ENCODE results near the gene FAM120AOS. TPM values are rescaled to one million over a fixed set of nuclear protein-coding genes. Genes with fewer than 3 reads are reported as not detected.

The FAM120AOS gene
- total RNA-seq, 4 donors from 2014 or later: 22.8 to 49.5 (median 32.4) TPM

GRCh38 chr9:93493949-93494348 lies 40.6 kb upstream of the FAM120AOS start:
- H3K4me1 ChIP-seq: peaks cover 25 to 32% of the 10 kb centered on the region in 2 donors
- no peak for ATAC-seq
- TF ChIP-seq CTCF (IDR thresholded peaks at IDR 0.05 in 4 of 5, conservative IDR thresholded peaks at IDR 0.05 in 1 of 5): no peak
- TF ChIP-seq POLR2A (IDR thresholded peaks at IDR 0.05): no peak
- DNase-seq: no peak
- intact Hi-C loops (cut with DNase I; ENCODE audit: low total_unique reads) (no loop called here), in situ Hi-C loops (cut with MboI; ENCODE audit: low sequenced_read_pairs in 4 of 4) (no loop called here)
- H3K4me3 ChIP-seq: no peak overlapping the region
- peak overlapping the region in 1 of 4 donors; percentile 74 for H3K27ac ChIP-seq
- no peaks in the 10 kb centered on the region for H3K27me3 ChIP-seq
- no peaks in the 10 kb centered on the region for H3K9me3 ChIP-seq
- peaks cover 0 to 17% of the 10 kb centered on the region in 2 donors for H3K36me3 ChIP-seq

DNA sequence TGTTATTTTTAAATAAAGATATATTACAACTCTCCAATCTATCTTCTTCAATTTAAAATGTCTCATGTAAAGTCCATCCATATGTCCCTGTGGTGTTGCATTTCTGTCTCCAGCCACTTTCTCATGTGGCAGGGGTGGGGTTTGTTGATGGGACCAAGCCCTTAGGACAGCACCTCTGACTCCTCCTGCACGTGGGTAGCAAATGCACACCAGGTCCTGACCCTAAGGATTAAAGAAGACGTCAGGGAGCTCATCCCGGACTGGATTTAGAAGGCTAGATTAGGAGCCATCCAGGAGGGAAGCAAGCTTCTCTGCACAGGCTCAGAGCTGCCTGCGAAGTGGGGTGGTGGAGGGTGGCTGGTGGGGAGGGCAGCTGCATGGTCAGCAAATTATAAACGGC lies 38.9 kb upstream of the FAM120AOS start:
- Histone ChIP-seq H3K4me1 (peaks cover 29 to 33% of the 10 kb centered on the region in 2 donors), H3K27me3 (no peaks in the 10 kb centered on the region), H3K27ac (peak overlapping the region in 3 of 4 donors; percentile 53 to 74 (median 58)), H3K36me3 (peaks cover 0 to 1% of the 10 kb centered on the region in 2 donors), H3K4me3 (peak overlapping the region in 1 of 4 donors; percentile 16), H3K9me3 (no peaks in the 10 kb centered on the region)
- in situ Hi-C loops (cut with MboI; ENCODE audit: low sequenced_read_pairs in 4 of 4): no loop called here
- TF ChIP-seq POLR2A (IDR thresholded peaks at IDR 0.05) (peak in 1 of 2 donors; percentile 30), CTCF (IDR thresholded peaks at IDR 0.05 in 4 of 5, conservative IDR thresholded peaks at IDR 0.05 in 1 of 5) (no peak)
- DNase-seq: peak in 1 of 2 donors; percentile 65
- intact Hi-C loops (cut with DNase I; ENCODE audit: low total_unique reads): no loop called here
- peak; percentile 60 to 80 for ATAC-seq

GRCh38 chr9:93491593-93492232 lies 38.3 kb upstream of the FAM120AOS start:
- peak overlapping the region; percentile 44 to 74 (median 56) for H3K27ac ChIP-seq
- ATAC-seq (peak; percentile 79 to 93), DNase-seq (no peak)
- peaks cover 29 to 39% of the 10 kb centered on the region in 2 donors for H3K4me1 ChIP-seq
- intact Hi-C loops (cut with DNase I; ENCODE audit: low total_unique reads) (no loop called here), in situ Hi-C loops (cut with MboI; ENCODE audit: low sequenced_read_pairs in 4 of 4) (no loop called here)
- H3K4me3 ChIP-seq: no peak overlapping the region
- no peaks in the 10 kb centered on the region for H3K36me3 ChIP-seq
- H3K27me3 ChIP-seq: no peaks in the 10 kb centered on the region
- TF ChIP-seq CTCF (IDR thresholded peaks at IDR 0.05 in 4 of 5, conservative IDR thresholded peaks at IDR 0.05 in 1 of 5): no peak
- TF ChIP-seq POLR2A (IDR thresholded peaks at IDR 0.05): no peak
- no peaks in the 10 kb centered on the region for H3K9me3 ChIP-seq

DNA sequence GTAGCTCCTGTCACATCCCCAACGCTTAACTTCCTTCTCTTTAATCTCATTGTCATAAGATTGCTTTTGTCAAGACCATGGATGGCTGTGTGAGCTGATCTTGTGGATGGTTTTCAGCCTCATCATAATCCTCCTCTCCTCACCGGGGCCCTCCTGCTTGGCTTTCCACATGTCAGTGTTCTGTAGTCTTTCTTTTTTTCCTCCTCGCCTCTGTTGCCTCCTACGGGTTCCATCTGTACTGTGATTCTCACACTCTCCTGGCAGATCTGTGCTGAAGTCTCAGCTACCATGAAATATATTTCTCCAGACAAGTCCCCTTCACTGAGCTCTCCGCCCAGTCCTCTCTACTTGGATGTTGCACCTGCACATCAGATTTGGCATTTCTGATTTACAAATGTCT lies 34.9 kb upstream of the FAM120AOS start:
- Histone ChIP-seq H3K9me3 (no peaks in the 10 kb centered on the region), H3K4me1 (peaks cover 48 to 49% of the 10 kb centered on the region in 2 donors), H3K27me3 (no peaks in the 10 kb centered on the region), H3K27ac (no peak overlapping the region), H3K4me3 (no peak overlapping the region), H3K36me3 (no peaks in the 10 kb centered on the region)
- ATAC-seq (no peak), DNase-seq (no peak)
- TF ChIP-seq CTCF (IDR thresholded peaks at IDR 0.05 in 4 of 5, conservative IDR thresholded peaks at IDR 0.05 in 1 of 5): no peak
- TF ChIP-seq POLR2A (IDR thresholded peaks at IDR 0.05): no peak
- in situ Hi-C loops (cut with MboI; ENCODE audit: low sequenced_read_pairs in 4 of 4) (no loop called here), intact Hi-C loops (cut with DNase I; ENCODE audit: low total_unique reads) (no loop called here)
